Upper lobe of left lung (tissue), 4 donors: ENCODE measurements around the gene IWS1.

Source experiments
- CTCF ChIP-seq, 6 experiments: fragments of 450-650 bp in 4 of 6; fragments of 200-600 bp in 2 of 6; sonication (generic) in 2 of 6; IDR thresholded peaks; one replicate each; pipeline ENCODE4 v1.5.1; 2016 to 2019; ENCODE audit warnings: antibody characterized with exemption in 6 of 6
- EP300 ChIP-seq, 4 donors: sonication (generic); formaldehyde crosslinking; IDR thresholded peaks; one replicate each; pipeline ENCODE4 v1.5.1; 2017; ENCODE audit warnings: antibody characterized with exemption in 4 of 4, control low read depth in 2 of 4
- POLR2A ChIP-seq, 4 donors: fragments of 450-650 bp; IDR thresholded peaks; one replicate each; pipeline ENCODE4 v1.5.1; 2016 to 2017; ENCODE audit warnings: antibody characterized with exemption in 4 of 4, mild to moderate bottlenecking in 2 of 4

DNA sequence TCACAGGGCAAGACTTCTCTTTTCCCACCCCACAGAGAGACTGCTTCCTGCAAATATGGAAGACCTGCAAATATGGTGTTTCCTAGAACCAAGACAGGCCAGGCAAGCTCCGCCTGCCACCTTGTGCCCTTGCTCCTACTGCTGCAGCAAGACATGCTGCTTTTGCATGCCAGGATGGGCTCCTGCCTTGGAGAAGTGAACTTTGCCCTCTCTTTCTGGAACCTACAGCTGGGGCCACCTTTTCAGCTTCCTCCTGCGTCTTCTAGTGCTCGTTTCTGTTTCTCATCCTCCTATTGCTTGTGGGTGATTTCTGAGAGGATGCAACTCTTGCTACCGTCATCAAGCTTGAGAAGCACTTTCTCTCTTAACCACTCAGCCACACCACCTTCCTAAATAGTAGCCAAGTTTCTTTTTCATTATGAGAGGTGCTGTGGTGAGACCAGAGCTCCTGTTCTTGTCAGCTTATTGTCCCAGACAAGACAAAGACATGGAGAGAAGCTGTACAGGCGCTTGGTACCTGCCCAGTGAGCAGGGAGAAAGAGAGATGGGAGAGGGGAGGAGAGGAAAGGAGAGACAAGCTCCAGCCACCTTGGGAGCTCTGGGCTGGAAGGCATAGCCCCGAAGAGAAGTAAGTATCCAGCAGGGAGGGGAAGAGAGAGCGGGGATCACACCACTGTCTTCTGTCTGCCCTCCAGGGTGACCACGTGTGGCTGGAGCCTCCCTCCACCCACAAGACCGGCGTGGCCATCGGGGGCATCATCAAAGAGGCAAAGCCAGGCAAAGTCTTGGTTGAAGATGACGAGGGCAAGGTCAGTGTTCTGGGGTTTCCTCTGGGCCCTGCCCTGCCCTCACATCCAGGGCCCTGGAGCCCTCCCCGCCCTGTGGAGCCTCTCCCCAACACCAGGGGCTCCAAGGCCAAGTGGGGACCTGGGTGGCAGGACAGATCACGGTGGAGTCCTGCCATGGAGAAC, 37.5 kb upstream of the IWS1 start:
- no peak for TF ChIP-seq CTCF (IDR thresholded peaks at IDR 0.05)
- no peak for TF ChIP-seq POLR2A (IDR thresholded peaks at IDR 0.05)
- TF ChIP-seq EP300 (IDR thresholded peaks at IDR 0.05) = no peak
